Stimulated activated CD4-positive, alpha-beta T cell treated with anti-CD3 and anti-CD28 coated beads, Interleukin-4, amount 100 ng/mL, for 4 hours (primary cell): ENCODE data around the gene CHST1.

Experiments
- DNase-seq, 2 experiments: peaks; one replicate each; pipeline ENCODE4 v3.0.0-alpha.2; 2020

Gene CHST1

DNA sequence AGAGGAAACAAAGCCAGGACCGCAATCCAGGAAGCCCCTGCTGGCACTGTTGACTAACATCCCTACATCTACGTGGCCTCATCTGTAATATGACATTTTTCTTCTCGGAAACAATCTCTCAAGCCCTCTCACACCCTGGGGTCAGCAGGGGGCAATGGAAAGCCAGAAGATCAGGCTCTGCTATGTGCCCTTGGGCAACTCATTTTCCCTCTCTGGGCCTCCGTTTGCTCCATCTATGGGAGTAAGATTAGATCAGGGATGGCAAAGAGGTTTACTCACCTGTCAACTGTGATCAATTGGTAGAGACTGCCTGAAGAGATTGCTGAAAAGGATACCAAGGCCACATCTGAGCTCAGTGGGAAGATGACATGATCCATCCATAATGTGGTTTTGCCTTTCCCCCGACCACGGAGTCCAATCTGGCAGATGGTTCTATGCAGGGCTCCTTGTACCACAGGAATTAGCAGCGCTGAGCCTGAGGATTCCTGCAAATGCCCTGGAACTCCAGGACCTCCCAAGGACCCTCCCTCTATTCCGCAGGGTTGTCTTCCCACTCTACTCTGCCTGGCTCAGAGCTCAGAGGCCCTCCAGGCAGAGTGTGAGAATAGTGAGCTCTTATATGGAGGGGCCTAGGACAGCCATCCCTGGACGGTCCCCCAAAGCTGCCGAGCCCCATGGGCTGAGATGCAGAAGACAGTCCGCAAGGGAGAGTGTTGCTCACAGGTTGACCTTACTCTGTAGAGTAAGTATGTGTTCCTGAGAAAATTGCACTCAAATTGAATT is 66.1 kb downstream of the CHST1 start:
- no peak for DNase-seq
